GM12801 (cell line): ENCODE results near the gene IRS1.

Experiments
- CTCF ChIP-seq: IDR thresholded peaks from one replicate; pipeline ENCODE4 v1.5.1; 2011; ENCODE audit warnings: control low read depth; ENCODE audit not compliant: insufficient read length; ENCODE audit errors: extremely low read depth

Gene IRS1

DNA sequence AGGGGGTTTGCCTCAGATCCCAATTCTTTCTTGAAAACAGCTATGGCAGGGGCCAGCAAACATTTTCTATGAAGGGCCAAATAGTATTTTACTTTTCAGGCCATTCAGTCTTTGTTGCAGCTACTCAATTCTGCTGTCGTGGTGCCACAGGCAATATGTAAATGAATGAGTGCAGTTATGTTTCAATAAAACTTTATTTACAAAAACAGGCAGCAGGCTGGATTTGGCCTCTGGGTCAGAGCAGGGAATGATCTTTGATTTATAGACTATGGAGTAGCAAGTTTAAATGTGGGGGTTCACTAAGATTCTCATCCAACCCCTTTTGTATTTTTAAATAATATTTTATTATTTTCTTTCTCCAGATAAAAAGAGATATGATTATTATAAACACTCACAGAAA, 72.4 kb downstream of the IRS1 start:
- TF ChIP-seq CTCF, result no peak

GRCh38 chr2:226726546-226726945, 73.1 kb downstream of the IRS1 start:
- no peak for TF ChIP-seq CTCF

DNA sequence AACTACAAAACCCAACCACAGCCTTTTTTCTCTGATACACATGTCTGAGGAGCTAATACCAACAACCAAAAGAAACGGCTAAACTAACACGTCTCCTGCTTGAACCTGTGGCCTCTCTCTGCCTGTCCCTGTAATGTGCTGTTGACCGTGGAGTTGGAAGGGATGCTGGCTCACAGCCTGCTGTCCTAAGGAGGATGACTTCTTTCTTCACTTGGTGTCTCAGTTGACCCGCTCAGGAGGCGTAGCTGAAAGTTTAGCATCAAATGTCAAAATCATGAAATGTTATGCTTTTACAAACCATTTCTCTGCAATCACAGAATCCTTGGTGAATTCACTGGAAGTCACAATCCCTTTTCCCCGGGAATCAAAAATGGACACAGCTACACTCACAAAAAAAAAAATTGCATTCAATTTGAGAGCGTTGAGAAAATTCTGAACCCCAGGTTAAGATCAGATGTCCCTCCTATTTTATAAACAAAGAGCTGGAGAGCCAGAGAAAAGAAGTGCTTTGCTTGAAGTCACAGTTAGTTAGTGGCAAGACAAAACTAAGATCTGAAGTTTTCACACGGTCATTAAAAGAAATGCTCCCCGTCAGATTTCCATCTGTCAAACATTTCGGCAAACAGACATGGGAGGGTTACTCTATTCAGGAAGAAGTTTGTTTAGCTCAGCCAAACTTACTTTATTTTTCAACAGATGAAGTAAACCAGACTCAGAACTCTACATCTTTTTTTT, 74.3 kb downstream of the IRS1 start:
- no peak for TF ChIP-seq CTCF

DNA sequence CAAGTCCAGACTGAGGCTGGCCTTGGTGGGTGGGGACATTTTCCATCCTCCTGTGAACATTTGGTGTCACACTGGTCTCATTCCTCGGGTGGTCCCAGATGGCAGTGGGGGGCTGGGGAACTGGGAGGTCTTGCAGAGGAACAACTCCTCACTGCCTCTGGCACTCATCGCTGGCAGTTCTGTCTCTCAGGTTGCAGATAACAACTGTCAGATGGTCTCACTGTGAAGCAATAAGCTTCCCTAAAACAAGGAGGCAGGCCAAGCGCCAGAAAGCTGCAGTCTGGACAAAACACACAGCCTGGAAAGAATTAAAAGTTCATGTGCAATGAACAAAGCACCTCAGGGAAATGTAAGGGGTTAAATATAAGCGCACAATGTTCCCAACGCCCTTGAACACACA, 78.1 kb downstream of the IRS1 start:
- no peak for TF ChIP-seq CTCF

DNA sequence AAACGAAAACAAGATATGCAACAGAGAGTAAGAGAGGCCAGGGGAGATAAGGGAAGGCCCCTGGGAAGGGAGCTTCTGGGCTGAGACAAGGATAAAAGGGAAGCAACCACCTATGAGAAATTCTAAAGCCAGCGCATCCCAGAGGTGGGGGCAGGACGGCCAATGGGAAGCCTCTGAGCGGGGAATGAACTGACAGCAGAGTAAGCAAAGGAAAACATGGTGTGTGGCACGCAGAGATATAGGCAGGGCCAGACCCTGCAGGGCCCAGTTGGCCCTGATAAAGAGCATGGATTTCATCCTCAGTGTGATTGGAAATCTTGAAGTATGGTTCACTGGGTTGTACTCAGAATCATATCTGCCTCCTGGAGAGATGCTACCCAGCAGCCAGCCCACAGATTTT, 78.7 kb downstream of the IRS1 start:
- TF ChIP-seq CTCF, result no peak

DNA sequence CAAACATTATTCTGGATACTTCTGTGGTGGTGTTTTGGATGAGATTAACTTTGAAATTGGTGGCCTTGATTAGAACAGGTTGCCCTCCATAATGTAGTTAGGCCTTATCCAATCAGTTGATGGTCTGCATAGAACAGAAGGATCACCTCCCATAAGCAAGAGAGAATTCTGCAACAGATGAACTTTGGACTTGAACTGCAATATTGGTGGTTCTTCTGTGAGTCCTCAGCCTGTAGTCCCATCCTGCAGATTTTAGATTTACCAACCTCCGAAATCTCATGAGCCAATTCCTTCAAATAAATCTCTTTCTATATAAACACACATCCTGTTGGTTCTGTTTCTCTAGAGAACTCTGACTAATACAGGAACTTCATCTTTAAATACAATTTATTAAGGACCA, 81.9 kb downstream of the IRS1 start:
- TF ChIP-seq CTCF, result no peak

DNA sequence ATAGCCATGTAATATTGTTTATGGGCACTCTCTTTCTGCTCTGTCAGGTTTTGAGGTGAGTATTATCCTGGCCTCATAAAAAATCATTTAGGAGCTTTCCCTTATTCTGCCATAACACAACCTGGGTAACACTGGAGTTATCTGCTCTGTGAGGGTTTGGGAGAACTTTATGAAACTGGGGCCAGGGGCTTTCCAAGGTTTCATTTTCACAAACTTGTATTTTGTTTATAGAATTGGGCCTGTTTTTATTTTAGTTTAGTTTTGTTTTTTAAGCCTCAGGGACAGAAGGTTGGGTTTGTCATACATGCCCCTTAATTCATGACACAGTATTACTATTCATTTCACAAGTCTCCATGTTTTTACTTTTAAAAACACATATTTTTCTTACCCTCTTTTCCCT, 83.5 kb downstream of the IRS1 start:
- TF ChIP-seq CTCF, result no peak
